ENCODE data around the gene GOT1. TPM values are rescaled to one million over a fixed set of nuclear protein-coding genes. Genes with fewer than 3 reads are reported as not detected.

GOT1 gene
- total RNA-seq, 4 donors from 2014 or later, result 91.4 to 215 (median 135) TPM

- intact Hi-C loops (cut with DNase I; ENCODE audit: low total_unique reads) (no loop called here), in situ Hi-C loops (cut with MboI; ENCODE audit: low sequenced_read_pairs in 4 of 4) (no loop called here)
- Histone ChIP-seq H3K36me3 (no peaks in the 10 kb centered on the region), H3K27me3 (no peaks in the 10 kb centered on the region), H3K4me3 (no peak overlapping the region), H3K9me3 (no peaks in the 10 kb centered on the region), H3K27ac (no peak overlapping the region), H3K4me1 (no peaks in the 10 kb centered on the region)
- ATAC-seq, result no peak
- no peak for DNase-seq
- TF ChIP-seq POLR2A (IDR thresholded peaks at IDR 0.05) (no peak), CTCF (IDR thresholded peaks at IDR 0.05 in 4 of 5, conservative IDR thresholded peaks at IDR 0.05 in 1 of 5) (no peak)
These were observed 72.3 kb downstream of the GOT1 start for GRCh38 chr10:99358101-99358500.

GRCh38 chr10:99357691-99358090, 72.7 kb downstream of the GOT1 start:
- Histone ChIP-seq H3K36me3 (no peaks in the 10 kb centered on the region), H3K9me3 (no peaks in the 10 kb centered on the region), H3K27me3 (no peaks in the 10 kb centered on the region), H3K4me1 (no peaks in the 10 kb centered on the region), H3K27ac (no peak overlapping the region), H3K4me3 (no peak overlapping the region)
- no peak for TF ChIP-seq CTCF (IDR thresholded peaks at IDR 0.05 in 4 of 5, conservative IDR thresholded peaks at IDR 0.05 in 1 of 5)
- no peak for TF ChIP-seq POLR2A (IDR thresholded peaks at IDR 0.05)
- ATAC-seq, result no peak
- no peak for DNase-seq
- intact Hi-C loops (cut with DNase I; ENCODE audit: low total_unique reads), result no loop called here
- in situ Hi-C loops (cut with MboI; ENCODE audit: low sequenced_read_pairs in 4 of 4), result no loop called here

- H3K36me3 ChIP-seq, result no peaks in the 10 kb centered on the region
- no peaks in the 10 kb centered on the region for H3K9me3 ChIP-seq
- no peak overlapping the region for H3K27ac ChIP-seq
- no peaks in the 10 kb centered on the region for H3K4me1 ChIP-seq
- no peak overlapping the region for H3K4me3 ChIP-seq
- in situ Hi-C loops (cut with MboI; ENCODE audit: low sequenced_read_pairs in 4 of 4), result no loop called here
- TF ChIP-seq POLR2A (IDR thresholded peaks at IDR 0.05), result no peak
- TF ChIP-seq CTCF (IDR thresholded peaks at IDR 0.05 in 4 of 5, conservative IDR thresholded peaks at IDR 0.05 in 1 of 5), result no peak
- no peak for ATAC-seq
- H3K27me3 ChIP-seq, result no peaks in the 10 kb centered on the region
- DNase-seq, result no peak
- intact Hi-C loops (cut with DNase I; ENCODE audit: low total_unique reads), result no loop called here
These were observed 77.2 kb downstream of the GOT1 start for GRCh38 chr10:99353182-99353581.

GRCh38 chr10:99347672-99348071, 82.8 kb downstream of the GOT1 start:
- Histone ChIP-seq H3K27ac (no peak overlapping the region), H3K9me3 (no peaks in the 10 kb centered on the region), H3K4me1 (no peaks in the 10 kb centered on the region), H3K27me3 (peaks cover 0 to 3% (median 0%) of the 10 kb centered on the region in 3 donors), H3K4me3 (no peak overlapping the region), H3K36me3 (no peaks in the 10 kb centered on the region)
- in situ Hi-C loops (cut with MboI; ENCODE audit: low sequenced_read_pairs in 4 of 4) (no loop called here), intact Hi-C loops (cut with DNase I; ENCODE audit: low total_unique reads) (no loop called here)
- no peak for ATAC-seq
- no peak for DNase-seq
- TF ChIP-seq CTCF (IDR thresholded peaks at IDR 0.05 in 4 of 5, conservative IDR thresholded peaks at IDR 0.05 in 1 of 5), result no peak
- TF ChIP-seq POLR2A (IDR thresholded peaks at IDR 0.05), result no peak

Other genes starting within 250 kb of the GOT1 start
- 1 to 10 TPM in 1 of 4 donors, not detected in 3; 1.1 TPM for gene HPSE2, start 194.8 kb downstream of the GOT1 start, total RNA-seq
- not detected for gene CNNM1, start 101.3 kb downstream of the GOT1 start, total RNA-seq
- gene NKX2-3, start 102.3 kb upstream of the GOT1 start, total RNA-seq, result not detected
- 10 to 100 TPM; 20.7 to 38.3 (median 26.1) TPM for gene SLC25A28, start 189.8 kb upstream of the GOT1 start, total RNA-seq
- 1 to 10 TPM in 2 of 4 donors, under 1 TPM in 2; 0.32 to 1.1 (median 0.76) TPM for gene ENTPD7, start 228.9 kb upstream of the GOT1 start, total RNA-seq

Measured in gastrocnemius medialis (tissue), 4 donors.